Upper lobe of left lung (tissue), 6 donors: Measurements from ENCODE around the gene LPAR5. TPM values are rescaled to one million over a fixed set of nuclear protein-coding genes. Genes with fewer than 3 reads are reported as not detected.
A peak's percentile ranks its signal among the peaks of the same experiment; 100 is the strongest.

Experiments
- ATAC-seq, 2 donors: fragments of 200-7000 bp; cut with Tn5 transposase; one replicate each; pipeline ENCODE4 v1.9.1; 2022; ENCODE audit warnings: mild to moderate bottlenecking in 2 of 2, moderate library complexity in 2 of 2; ENCODE audit not compliant: low FRiP score in 2 of 2
- DNase-seq, 2 donors: peaks; one replicate each; pipeline ENCODE4 v3.0.0-alpha.2; 2019 to 2020
- H3K27ac ChIP-seq, 4 donors: fragments of 200-600 bp; sonication (generic); one replicate each; pipeline ENCODE4 v1.5.1; 2016 to 2019
- H3K27me3 ChIP-seq, 4 donors: fragments of 200-600 bp; sonication (generic); one replicate each; pipeline ENCODE4 v1.5.1; 2017 to 2019
- H3K36me3 ChIP-seq, 4 donors: fragments of 200-600 bp; sonication (generic); one replicate each; pipeline ENCODE4 v1.5.1; 2016 to 2019
- H3K4me1 ChIP-seq, 4 donors: fragments of 200-600 bp; sonication (generic); one replicate each; pipeline ENCODE4 v1.5.1; 2018 to 2019
- H3K4me3 ChIP-seq, 4 donors: fragments of 200-600 bp; sonication (generic); one replicate each; pipeline ENCODE4 v1.5.1; 2017 to 2019; ENCODE audit warnings: mild to moderate bottlenecking in 2 of 4, moderate library complexity in 1 of 4
- H3K9me3 ChIP-seq, 4 donors: fragments of 200-600 bp; sonication (generic); one replicate each; pipeline ENCODE4 v1.5.1; 2018 to 2019
- CTCF ChIP-seq, 6 experiments: fragments of 450-650 bp in 4 of 6; fragments of 200-600 bp in 2 of 6; sonication (generic) in 2 of 6; IDR thresholded peaks; one replicate each; pipeline ENCODE4 v1.5.1; 2016 to 2019; ENCODE audit warnings: antibody characterized with exemption in 6 of 6
- EP300 ChIP-seq, 4 donors: sonication (generic); formaldehyde crosslinking; IDR thresholded peaks; one replicate each; pipeline ENCODE4 v1.5.1; 2017; ENCODE audit warnings: antibody characterized with exemption in 4 of 4, control low read depth in 2 of 4
- POLR2A ChIP-seq, 4 donors: fragments of 450-650 bp; IDR thresholded peaks; one replicate each; pipeline ENCODE4 v1.5.1; 2016 to 2017; ENCODE audit warnings: antibody characterized with exemption in 4 of 4, mild to moderate bottlenecking in 2 of 4
- POLR2AphosphoS5 ChIP-seq, 2 donors: sonication (generic); formaldehyde crosslinking; IDR thresholded peaks; one replicate each; pipeline ENCODE4 v1.5.1; 2017; ENCODE audit warnings: antibody characterized with exemption in 2 of 2
- WGBS, 2 donors: methylation state at CpG; one replicate each; pipeline ENCODE4 v1.1.5; 2017 to 2018; 5-methylcytosine and 5-hydroxymethylcytosine counted together
- total RNA-seq, 6 donors: library from RNA; depleted of rRNA in 4 of 6; stranded (reverse); fragments of >200 nt in 4 of 6; gene quantifications; one replicate each; pipeline versions ENCODE4 v1.1.0 to v1.2.1, GENCODE V29; 2016 to 2021
- donor health status: DM: no; HTN: no; CAD: no; lungs with moderate emphysema.
- donor health status: DM: no; HTN: yes; CAD: no; lungs with severe emphysema.

LPAR5 gene
- total RNA-seq, 6 donors from 2014 or later = 1.3 to 4.4 (median 2.9) TPM

GRCh38 chr12:6667559-6668210 is 31.9 kb upstream of the LPAR5 start:
- Histone ChIP-seq H3K27me3 (no peaks in the 10 kb centered on the region), H3K27ac (no peak overlapping the region), H3K4me1 (peaks cover 0 to 2% (median 0%) of the 10 kb centered on the region in 4 donors), H3K9me3 (no peaks in the 10 kb centered on the region), H3K4me3 (no peak overlapping the region), H3K36me3 (peaks cover 44 to 72% (median 60%) of the 10 kb centered on the region in 4 donors)
- ATAC-seq = no peak
- DNase-seq = peak in 1 of 2 donors; percentile 59
- 85 to 90% methylated on average over 5 to 8 of the region's 8 CpGs for WGBS, 2 donors
- TF ChIP-seq POLR2A (IDR thresholded peaks at IDR 0.05) (no peak), EP300 (IDR thresholded peaks at IDR 0.05) (no peak), CTCF (IDR thresholded peaks at IDR 0.05) (no peak)

GRCh38 chr12:6666211-6666610 is 30.5 kb upstream of the LPAR5 start:
- Histone ChIP-seq H3K36me3 (peaks cover 30 to 57% (median 46%) of the 10 kb centered on the region in 4 donors), H3K27ac (no peak overlapping the region), H3K27me3 (no peaks in the 10 kb centered on the region), H3K4me3 (no peak overlapping the region), H3K9me3 (no peaks in the 10 kb centered on the region), H3K4me1 (peaks cover 12 to 13% (median 12%) of the 10 kb centered on the region in 4 donors)
- TF ChIP-seq POLR2AphosphoS5 (IDR thresholded peaks at IDR 0.05) (no peak), CTCF (IDR thresholded peaks at IDR 0.05) (no peak), EP300 (IDR thresholded peaks at IDR 0.05) (no peak), POLR2A (IDR thresholded peaks at IDR 0.05) (no peak)
- no peak for DNase-seq
- ATAC-seq = no peak
- 94 to 100% methylated on average over 2 of the region's 2 CpGs for WGBS, 2 donors

- Histone ChIP-seq H3K4me1 (peaks cover 12 to 14% (median 12%) of the 10 kb centered on the region in 4 donors), H3K4me3 (no peak overlapping the region), H3K36me3 (peaks cover 16 to 44% (median 33%) of the 10 kb centered on the region in 4 donors), H3K9me3 (no peaks in the 10 kb centered on the region), H3K27ac (no peak overlapping the region), H3K27me3 (no peaks in the 10 kb centered on the region)
- ATAC-seq (no peak), DNase-seq (no peak)
- 55 to 76% methylated on average over 2 of the region's 2 CpGs for WGBS, 2 donors
- no peak for TF ChIP-seq CTCF (IDR thresholded peaks at IDR 0.05)
- TF ChIP-seq POLR2A (IDR thresholded peaks at IDR 0.05) = no peak
- no peak for TF ChIP-seq POLR2AphosphoS5 (IDR thresholded peaks at IDR 0.05)
- TF ChIP-seq EP300 (IDR thresholded peaks at IDR 0.05) = no peak
Observed at GRCh38 chr12:6664902-6665301, 29.1 kb upstream of the LPAR5 start.

- TF ChIP-seq EP300 (IDR thresholded peaks at IDR 0.05) (peak in 2 of 4 donors; percentile 51 to 52), POLR2A (IDR thresholded peaks at IDR 0.05) (peak in 2 of 4 donors; percentile 21 to 62), POLR2AphosphoS5 (IDR thresholded peaks at IDR 0.05) (peak; percentile 77 to 89), CTCF (IDR thresholded peaks at IDR 0.05) (peak in 1 of 6 experiments; percentile 4)
- H3K4me1 ChIP-seq = peaks cover 12 to 14% (median 12%) of the 10 kb centered on the region in 4 donors
- 2% methylated on average over 35 to 37 of the region's 37 CpGs for WGBS, 2 donors
- ATAC-seq = peak; percentile 100
- H3K4me3 ChIP-seq = peak within 1 kb of the TSS; percentile 70 to 89 (median 76)
- DNase-seq = peak; percentile 96 to 99
- no peaks in the 10 kb centered on the region for H3K27me3 ChIP-seq
- peaks cover under 1 to 31% (median 17%) of the 10 kb centered on the region in 4 donors for H3K36me3 ChIP-seq
- H3K9me3 ChIP-seq = no peaks in the 10 kb centered on the region
- peak within 1 kb of the TSS; percentile 68 to 87 (median 84) for H3K27ac ChIP-seq
Observed at GRCh38 chr12:6662906-6663742, 27.4 kb upstream of the LPAR5 start, which contains the start of gene ING4. ING4 (minus strand) TSS chr12:6663119; CDS start chr12:6663101, 18 bp downstream.
